Endothelial cell of umbilical vein (primary cell): ENCODE data around the gene MAP3K7CL. TPM values are rescaled to one million over a fixed set of nuclear protein-coding genes. Genes with fewer than 3 reads are reported as not detected.

Experiments
- BruUV-seq: library from RNA; stranded (reverse); fragments of 400-500 nt; replicated peaks from 2 replicates; lab custom pipeline; 2021; lab: Mats Ljungman, UMichigan
- CTCF ChIA-PET: fragments of 300-600, 350-600 bp; sonication (Branson Sonifier 250); formaldehyde crosslinking; loops from one replicate; lab custom pipeline; 2021; ENCODE audit warnings: antibody characterized with exemption, inconsistent platforms; lab: Charles Lee
- POLR2A ChIA-PET: fragments of 300-600, 350-600 bp; sonication (Branson Sonifier 250); formaldehyde crosslinking; loops from one replicate; lab custom pipeline; 2021; ENCODE audit warnings: antibody characterized with exemption, inconsistent platforms; lab: Charles Lee
- DNase-seq: peaks from one replicate; pipeline ENCODE4 v3.0.0-alpha.2; 2011; ENCODE audit warnings: low read depth, low spot score
- FAIRE-seq: peaks from 2 replicates; lab custom pipeline; 2011; peaks lifted over from hg19 to GRCh38; lab: Jason Lieb, UNC
- H2AFZ ChIP-seq: 2 replicates; pipeline ENCODE4 v1.6.0; 2012; ENCODE audit warnings: low read depth, low read length, control low read depth, inconsistent platforms
- H3K27ac ChIP-seq: 2 replicates; pipeline ENCODE4 v1.5.1; 2011; ENCODE audit warnings: low read depth, mild to moderate bottlenecking, control low read depth, low read length, moderate library complexity; ENCODE audit not compliant: insufficient read depth
- H3K27me3 ChIP-seq, 2 experiments: 2 replicates each; pipeline versions ENCODE4 v1.6.0 to v1.6.1; 2011; ENCODE audit warnings: low read length in 2 of 2, mixed read lengths in 1 of 2; ENCODE audit not compliant: control insufficient read depth in 2 of 2, insufficient read depth in 2 of 2
- H3K36me3 ChIP-seq, 2 experiments: 2 replicates in 1 of 2; 3 replicates in 1 of 2; pipeline ENCODE4 v1.5.1; 2011; ENCODE audit warnings: low read length in 2 of 2, mild to moderate bottlenecking in 1 of 2, moderate library complexity in 1 of 2; ENCODE audit not compliant: control insufficient read depth in 2 of 2, insufficient read depth in 2 of 2; ENCODE audit errors: extremely low read depth in 1 of 2
- H3K4me1 ChIP-seq: 3 replicates; pipeline ENCODE4 v1.5.1; 2011; ENCODE audit warnings: mild to moderate bottlenecking, low read length; ENCODE audit not compliant: control insufficient read depth, insufficient read depth; ENCODE audit errors: extremely low read depth
- H3K4me2 ChIP-seq: 2 replicates; pipeline ENCODE4 v1.6.1; 2011; ENCODE audit warnings: low read length, control low read depth, mixed read lengths; ENCODE audit not compliant: insufficient read depth
- H3K4me3 ChIP-seq, 3 experiments: fragments of 200-600 bp in 1 of 3; sonication (generic), shearing (Covaris generic) in 1 of 3; replicated peaks in 1 of 3; 2 replicates each; pipeline ENCODE4 v1.5.1; 2011 to 2016; ENCODE audit warnings: control low read depth in 3 of 3, low read length in 3 of 3, mild to moderate bottlenecking in 2 of 3, inconsistent platforms in 1 of 3, low read depth in 1 of 3, moderate library complexity in 1 of 3; ENCODE audit not compliant: insufficient read depth in 1 of 3
- H3K79me2 ChIP-seq: 2 replicates; pipeline ENCODE4 v1.6.0; 2012; ENCODE audit warnings: low read length, inconsistent platforms; ENCODE audit not compliant: control insufficient read depth, insufficient read depth
- H3K9ac ChIP-seq: replicated peaks from 2 replicates; pipeline ENCODE3; 2011; ENCODE audit warnings: low read length, control low read depth; ENCODE audit not compliant: insufficient read depth; ENCODE audit errors: extremely low read depth
- H3K9me1 ChIP-seq: replicated peaks from 3 replicates; pipeline ENCODE4 v1.6.0; 2011; ENCODE audit warnings: mild to moderate bottlenecking, low read length; ENCODE audit not compliant: control insufficient read depth, insufficient read depth; ENCODE audit errors: extremely low read depth
- H3K9me3 ChIP-seq: replicated peaks from 2 replicates; pipeline ENCODE4 v1.5.1; 2012; ENCODE audit warnings: low read length, inconsistent platforms; ENCODE audit not compliant: control insufficient read depth, insufficient read depth
- H4K20me1 ChIP-seq: replicated peaks from 2 replicates; pipeline ENCODE3; 2011; ENCODE audit warnings: mild to moderate bottlenecking, low read length; ENCODE audit not compliant: control insufficient read depth, insufficient read depth; ENCODE audit errors: extremely low read depth
- EZH2 ChIP-seq: IDR thresholded peaks from 2 replicates; pipeline ENCODE4 v1.6.1; 2012; ENCODE audit warnings: borderline replicate concordance, low read depth, mild to moderate bottlenecking, moderate library complexity, low read length, inconsistent platforms; ENCODE audit not compliant: severe bottlenecking
- FOS ChIP-seq: IDR thresholded peaks from 2 replicates; pipeline ENCODE4 v1.6.1; 2011; ENCODE audit warnings: mild to moderate bottlenecking, low read length, moderate library complexity, borderline replicate concordance; ENCODE audit not compliant: insufficient read depth
- GATA2 ChIP-seq: IDR thresholded peaks from 2 replicates; pipeline ENCODE4 v1.7.0; 2011; ENCODE audit warnings: low read depth, mild to moderate bottlenecking, moderate library complexity, mixed read lengths, low read length; ENCODE audit not compliant: insufficient read length, insufficient read depth
- JUN ChIP-seq: IDR thresholded peaks from 2 replicates; pipeline ENCODE4 v1.6.1; 2011; ENCODE audit warnings: borderline replicate concordance, low read depth; ENCODE audit not compliant: insufficient read length, insufficient read depth
- MYC ChIP-seq: IDR thresholded peaks from one replicate; pipeline ENCODE4 v1.6.1; 2011; ENCODE audit warnings: mild to moderate bottlenecking, low read depth, low read length
- POLR2A ChIP-seq: IDR thresholded peaks from 2 replicates; pipeline ENCODE4 v1.6.1; 2012; ENCODE audit warnings: low read depth, mild to moderate bottlenecking, control low read depth, low read length
- POLR2AphosphoS5 ChIP-seq: IDR thresholded peaks from 2 replicates; pipeline ENCODE4 v1.6.1; 2012; ENCODE audit warnings: low read depth, mild to moderate bottlenecking, control low read depth, low read length, moderate library complexity; ENCODE audit not compliant: insufficient read depth
- dilution Hi-C: fragments of 300-500 bp; cut with MboI; formaldehyde crosslinking; loops from one replicate; pipeline ENCODE4 v1.15.0; 2019; ENCODE audit warnings: low sequenced_read_pairs; ENCODE audit not compliant: extremely low pct_ligation_motif_present
- intact Hi-C: fragments of 100-400 bp; cut with micrococcal nuclease; formaldehyde crosslinking; loops from one replicate; pipeline ENCODE4 v1.10.0; 2022
- polyA plus RNA-seq, 4 experiments: library from polyadenylated mRNA; depleted of rRNA in 3 of 4; stranded (reverse) in 3 of 4; unstranded in 1 of 4; fragments of >200 nt; gene quantifications; 2 replicates each; pipeline versions ENCODE4 v1.2.1 to v1.2.3, GENCODE V29; 2011 to 2012; ENCODE audit warnings: missing spikeins in 1 of 4
- total RNA-seq: library from RNA; stranded (reverse); gene quantifications from 2 replicates; pipeline ENCODE4 v1.2.3, GENCODE V29; 2021
- TF ChIP-seq, protein P1 (sequence below): IDR thresholded peaks from 2 replicates; pipeline ENCODE4 v1.6.1; 2011; ENCODE audit not compliant: insufficient read depth, insufficient read length
- TF ChIP-seq, protein P2 (sequence below), 2 donors: IDR thresholded peaks; 1 replicate in 1 of 2; 2 replicates in 1 of 2; pipeline ENCODE4 v1.5.1; 2011; ENCODE audit warnings: low read length in 2 of 2, mild to moderate bottlenecking in 2 of 2, moderate library complexity in 2 of 2, control low read depth in 1 of 2, inconsistent platforms in 1 of 2, low read depth in 1 of 2; ENCODE audit not compliant: insufficient read depth in 1 of 2; ENCODE audit errors: extremely low read depth in 1 of 2

The MAP3K7CL gene
- total and polyA plus RNA-seq, 2 donors (not counting 3 experiments of a cell fraction or from before 2014, with no cell fraction given), result 6.1 to 8.1 TPM

DNA sequence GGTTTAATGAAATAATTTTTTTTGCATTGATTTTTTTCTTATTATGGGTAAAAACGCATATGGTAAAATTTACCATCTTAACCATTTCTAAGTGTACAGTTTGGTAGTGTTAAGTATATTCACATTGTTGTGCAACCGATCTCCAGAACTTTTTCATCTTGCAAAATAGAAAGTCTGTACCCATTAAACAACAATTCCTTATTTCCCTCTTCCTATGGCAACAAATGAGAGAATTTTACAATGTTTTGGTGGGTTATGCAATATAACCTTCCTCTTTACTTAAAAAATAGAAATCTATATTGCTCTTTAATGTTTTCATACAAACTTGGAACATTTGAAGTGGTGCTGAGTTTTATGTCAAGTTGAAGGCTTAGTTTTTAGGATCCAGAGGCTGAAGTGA lies 26.6 kb downstream of the MAP3K7CL start:
- no peak for TF ChIP-seq GATA2
- TF ChIP-seq MYC, result no peak
- TF ChIP-seq FOS, result no peak
- TF ChIP-seq, protein P1, sequence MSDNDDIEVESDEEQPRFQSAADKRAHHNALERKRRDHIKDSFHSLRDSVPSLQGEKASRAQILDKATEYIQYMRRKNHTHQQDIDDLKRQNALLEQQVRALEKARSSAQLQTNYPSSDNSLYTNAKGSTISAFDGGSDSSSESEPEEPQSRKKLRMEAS, result no peak
- no peak for TF ChIP-seq EZH2
- TF ChIP-seq JUN, result no peak
- TF ChIP-seq POLR2AphosphoS5, result no peak
- TF ChIP-seq POLR2A, result no peak
- TF ChIP-seq, protein P2, sequence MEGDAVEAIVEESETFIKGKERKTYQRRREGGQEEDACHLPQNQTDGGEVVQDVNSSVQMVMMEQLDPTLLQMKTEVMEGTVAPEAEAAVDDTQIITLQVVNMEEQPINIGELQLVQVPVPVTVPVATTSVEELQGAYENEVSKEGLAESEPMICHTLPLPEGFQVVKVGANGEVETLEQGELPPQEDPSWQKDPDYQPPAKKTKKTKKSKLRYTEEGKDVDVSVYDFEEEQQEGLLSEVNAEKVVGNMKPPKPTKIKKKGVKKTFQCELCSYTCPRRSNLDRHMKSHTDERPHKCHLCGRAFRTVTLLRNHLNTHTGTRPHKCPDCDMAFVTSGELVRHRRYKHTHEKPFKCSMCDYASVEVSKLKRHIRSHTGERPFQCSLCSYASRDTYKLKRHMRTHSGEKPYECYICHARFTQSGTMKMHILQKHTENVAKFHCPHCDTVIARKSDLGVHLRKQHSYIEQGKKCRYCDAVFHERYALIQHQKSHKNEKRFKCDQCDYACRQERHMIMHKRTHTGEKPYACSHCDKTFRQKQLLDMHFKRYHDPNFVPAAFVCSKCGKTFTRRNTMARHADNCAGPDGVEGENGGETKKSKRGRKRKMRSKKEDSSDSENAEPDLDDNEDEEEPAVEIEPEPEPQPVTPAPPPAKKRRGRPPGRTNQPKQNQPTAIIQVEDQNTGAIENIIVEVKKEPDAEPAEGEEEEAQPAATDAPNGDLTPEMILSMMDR (IDR thresholded peaks at IDR 0.05; ENCODE audit: extremely low read depth in 1 of 2, insufficient read depth in 1 of 2, low read depth in 1 of 2, low read length in 2 of 2), result no peak
- no peak overlapping the region for H3K4me3 ChIP-seq
- intact Hi-C loops (no loop called here), dilution Hi-C loops (no loop called here)
- H3K27ac ChIP-seq, result no peak overlapping the region
- no peaks in the 10 kb centered on the region for H4K20me1 ChIP-seq
- H3K4me1 ChIP-seq, result no peaks in the 10 kb centered on the region
- CTCF ChIA-PET, result no interaction called here
- no peak overlapping the region for H3K9ac ChIP-seq
- no peak overlapping the region for H3K4me2 ChIP-seq
- H3K9me3 ChIP-seq, result no peaks in the 10 kb centered on the region
- no peaks in the 10 kb centered on the region for H3K9me1 ChIP-seq
- H2AFZ ChIP-seq, result no peak overlapping the region
- FAIRE-seq (no peak), DNase-seq (no peak)
- POLR2A ChIA-PET, result no interaction called here
- H3K79me2 ChIP-seq, result no peaks in the 10 kb centered on the region
- H3K27me3 ChIP-seq, result no peaks in the 10 kb centered on the region
- no TSS peak for BruUV-seq
- H3K36me3 ChIP-seq, result no peaks in the 10 kb centered on the region
